ENCODE data around the gene RERE. TPM values are rescaled to one million over a fixed set of nuclear protein-coding genes. Genes with fewer than 3 reads are reported as not detected.

RERE gene
- total and polyA plus RNA-seq, 2 experiments from 2014 or later, result 148 to 170 TPM

DNA sequence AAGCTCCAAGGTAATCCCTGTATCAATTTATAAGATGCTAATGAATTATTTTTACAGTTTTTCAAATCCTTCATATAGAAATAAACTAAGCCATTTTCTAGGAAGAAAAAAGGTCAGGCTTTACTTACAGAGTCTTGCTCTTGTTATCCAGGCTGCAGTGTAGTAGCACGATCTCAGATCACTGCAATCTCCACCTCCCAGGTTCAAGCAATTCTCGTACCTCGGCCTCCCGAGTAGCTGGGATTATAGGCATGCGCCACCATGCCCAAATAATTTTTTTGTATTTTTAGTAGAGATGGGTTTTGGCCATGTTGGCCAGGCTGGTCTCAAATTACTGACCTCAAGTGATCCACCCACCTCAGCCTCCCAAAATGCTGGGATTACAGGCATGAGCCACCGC, 27.0 kb downstream of the RERE start (continued):
- TF ChIP-seq ZNF462 (CRISPR knock-in tag; IDR thresholded peaks at IDR 0.05) (no peak), STAT1 (IDR thresholded peaks at IDR 0.05; ENCODE audit: unreplicated experiment) (no peak)
- TF ChIP-seq, protein P1, sequence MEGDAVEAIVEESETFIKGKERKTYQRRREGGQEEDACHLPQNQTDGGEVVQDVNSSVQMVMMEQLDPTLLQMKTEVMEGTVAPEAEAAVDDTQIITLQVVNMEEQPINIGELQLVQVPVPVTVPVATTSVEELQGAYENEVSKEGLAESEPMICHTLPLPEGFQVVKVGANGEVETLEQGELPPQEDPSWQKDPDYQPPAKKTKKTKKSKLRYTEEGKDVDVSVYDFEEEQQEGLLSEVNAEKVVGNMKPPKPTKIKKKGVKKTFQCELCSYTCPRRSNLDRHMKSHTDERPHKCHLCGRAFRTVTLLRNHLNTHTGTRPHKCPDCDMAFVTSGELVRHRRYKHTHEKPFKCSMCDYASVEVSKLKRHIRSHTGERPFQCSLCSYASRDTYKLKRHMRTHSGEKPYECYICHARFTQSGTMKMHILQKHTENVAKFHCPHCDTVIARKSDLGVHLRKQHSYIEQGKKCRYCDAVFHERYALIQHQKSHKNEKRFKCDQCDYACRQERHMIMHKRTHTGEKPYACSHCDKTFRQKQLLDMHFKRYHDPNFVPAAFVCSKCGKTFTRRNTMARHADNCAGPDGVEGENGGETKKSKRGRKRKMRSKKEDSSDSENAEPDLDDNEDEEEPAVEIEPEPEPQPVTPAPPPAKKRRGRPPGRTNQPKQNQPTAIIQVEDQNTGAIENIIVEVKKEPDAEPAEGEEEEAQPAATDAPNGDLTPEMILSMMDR (conservative IDR thresholded peaks at IDR 0.05; ENCODE audit: low read depth in 2 of 2), result no peak

GRCh38 chr1:8789314-8790214, 27.9 kb downstream of the RERE start:
- H3K4me1 Mint-ChIP-seq, result peaks cover 58% of the 10 kb centered on the region
- Histone ChIP-seq H3F3A (replicated peaks; ENCODE audit: low read depth) (no peaks in the 10 kb centered on the region; the same call in none of the 2 replicates), H3K36me3 (ENCODE audit: insufficient read depth) (no peaks in the 10 kb centered on the region), H3K27ac (ENCODE audit: low read depth) (peak overlapping the region; percentile 13), H3K4me1 (ENCODE audit: insufficient read depth) (peaks cover 61% of the 10 kb centered on the region), H3K9me2 (ENCODE audit: insufficient read depth) (no peaks in the 10 kb centered on the region), H3K79me2 (replicated peaks; ENCODE audit: insufficient read depth) (peaks cover 77% of the 10 kb centered on the region), H3K4me2 (peak overlapping the region; percentile 29), H4K20me1 (replicated peaks; ENCODE audit: insufficient read depth) (peaks cover 35% of the 10 kb centered on the region), H2AFZ (no peak overlapping the region), H3K27me3 (ENCODE audit: insufficient read depth) (no peaks in the 10 kb centered on the region), H3K4me3 (peak overlapping the region; percentile 39)
- peak overlapping the region; percentile 54 for H3K4me3 Mint-ChIP-seq
- H3K9me3 Mint-ChIP-seq, result no peaks in the 10 kb centered on the region
- H3K27me3 Mint-ChIP-seq (ENCODE audit: insufficient read depth, low read depth, poor library complexity), result no peaks in the 10 kb centered on the region
- no peaks in the 10 kb centered on the region for H3K36me3 Mint-ChIP-seq (ENCODE audit: low read depth)
- H3K27ac Mint-ChIP-seq, result peak overlapping the region; percentile 83
- peak; percentile 81 for DNase-seq (ENCODE audit: low spot score)
- peak; percentile 84 for ATAC-seq
- TF ChIP-seq ZNF114 (CRISPR knock-in tag; IDR thresholded peaks at IDR 0.05) (no peak), NANOG (IDR thresholded peaks at IDR 0.05; ENCODE audit: borderline replicate concordance) (peak; percentile 40; the same call in 1 of the 2 replicates), ZNF462 (CRISPR knock-in tag; IDR thresholded peaks at IDR 0.05) (0 out of 2 replicates have a peak, but pooled peaks have one; percentile 30), EZH2phosphoT487 (IDR thresholded peaks at IDR 0.05; ENCODE audit: unreplicated experiment) (no peak)
